ENCODE results near the gene LARP1.
A peak's percentile ranks its signal among the peaks of the same experiment; 100 is the strongest.

The LARP1 gene

DNA sequence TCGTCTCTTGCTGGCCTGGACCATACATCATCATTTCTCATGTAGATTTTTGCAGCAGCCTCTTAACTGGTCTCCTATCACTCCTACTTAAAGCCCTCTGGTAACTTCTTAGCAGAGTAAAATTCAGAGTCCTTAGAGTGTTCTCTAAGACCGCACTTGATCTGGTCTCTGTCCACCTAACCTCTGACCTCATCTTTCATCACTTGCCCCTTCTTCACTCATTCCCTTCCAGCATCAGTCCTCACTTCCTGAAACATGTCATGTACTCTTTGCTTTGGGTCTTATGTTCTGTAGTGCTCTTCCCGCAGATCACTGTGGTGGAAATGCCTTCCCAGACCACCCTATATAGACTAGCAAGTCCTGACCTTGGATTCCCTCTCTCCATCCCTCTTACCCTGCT lies 9.8 kb downstream of the LARP1 start:
- ATAC-seq = no peak
- Mint-ChIP-seq H3K9me3 (no peaks in the 10 kb centered on the region), H3K27me3 (no peaks in the 10 kb centered on the region), H3K4me1 (peaks cover 87% of the 10 kb centered on the region), H3K4me3 (no peak overlapping the region), H3K36me3 (ENCODE audit: low read depth) (peaks cover 31% of the 10 kb centered on the region), H3K27ac (peak overlapping the region; percentile 21)
- no peak for DNase-seq

DNA sequence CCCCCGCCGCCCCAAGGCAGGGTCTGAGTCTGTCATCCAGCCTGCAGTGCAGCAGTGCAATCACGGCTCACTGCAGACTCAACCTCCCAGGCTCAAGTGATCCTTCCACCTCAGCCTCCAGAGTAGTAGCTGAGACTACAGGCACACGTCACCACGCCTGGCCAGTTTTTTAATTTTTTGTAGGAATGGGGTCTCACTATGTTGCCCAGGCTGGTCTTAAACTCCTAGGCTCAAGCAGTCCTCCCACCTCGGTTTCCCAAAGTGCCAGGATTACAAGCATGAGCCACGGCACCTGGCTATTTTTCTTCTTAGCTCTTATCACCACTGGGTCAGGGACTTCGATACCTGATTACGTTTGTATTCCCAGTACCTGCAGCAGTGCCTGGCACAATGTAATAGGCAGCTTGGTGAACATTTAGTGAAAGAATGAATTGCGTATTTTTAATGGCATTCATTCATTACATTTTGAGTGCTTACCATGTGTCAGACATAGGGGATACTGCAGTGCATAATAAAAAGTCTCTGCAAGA lies 10.3 kb downstream of the LARP1 start:
- H3K4me1 Mint-ChIP-seq = peaks cover 87% of the 10 kb centered on the region
- no peak for DNase-seq
- H3K27me3 Mint-ChIP-seq = no peaks in the 10 kb centered on the region
- H3K27ac Mint-ChIP-seq = peak overlapping the region; percentile 21
- H3K36me3 Mint-ChIP-seq (ENCODE audit: low read depth) = peaks cover 30% of the 10 kb centered on the region
- no peak overlapping the region for H3K4me3 Mint-ChIP-seq
- no peak for ATAC-seq
- H3K9me3 Mint-ChIP-seq = no peaks in the 10 kb centered on the region

- Mint-ChIP-seq H3K36me3 (ENCODE audit: low read depth) (peaks cover 24% of the 10 kb centered on the region), H3K27me3 (no peaks in the 10 kb centered on the region), H3K4me1 (peaks cover 86% of the 10 kb centered on the region), H3K9me3 (no peaks in the 10 kb centered on the region), H3K27ac (peak overlapping the region; percentile 19), H3K4me3 (peak overlapping the region; percentile 9)
- DNase-seq (no peak), ATAC-seq (no peak)
Measured at GRCh38 chr5:154766558-154767281, 11.5 kb downstream of the LARP1 start.

- DNase-seq = no peak
- ATAC-seq = no peak
- H3K9me3 Mint-ChIP-seq = no peaks in the 10 kb centered on the region
- H3K27ac Mint-ChIP-seq = peak overlapping the region; percentile 10
- H3K36me3 Mint-ChIP-seq (ENCODE audit: low read depth) = peaks cover 20% of the 10 kb centered on the region
- H3K4me3 Mint-ChIP-seq = no peak overlapping the region
- H3K27me3 Mint-ChIP-seq = no peaks in the 10 kb centered on the region
- peaks cover 82% of the 10 kb centered on the region for H3K4me1 Mint-ChIP-seq
Measured at GRCh38 chr5:154767576-154767975, 12.4 kb downstream of the LARP1 start.

DNA sequence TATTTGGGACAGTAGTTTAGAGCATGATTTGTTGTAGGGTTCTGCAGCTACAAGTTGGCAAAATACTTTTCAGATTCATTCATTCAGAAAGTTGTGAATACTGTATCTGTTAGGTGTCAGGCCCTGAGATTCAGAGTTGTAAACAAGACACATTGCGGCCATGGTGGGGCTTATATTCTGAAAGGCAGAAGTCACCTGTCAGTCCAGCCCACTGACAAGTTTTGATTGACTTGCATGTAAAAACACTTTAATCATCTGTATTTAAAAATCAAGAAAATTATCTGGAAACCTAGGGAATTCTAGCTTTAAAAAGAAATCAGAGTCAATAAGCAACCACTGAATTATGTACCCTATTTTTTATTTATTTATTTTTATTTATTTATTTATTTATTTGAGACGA lies 13.0 kb downstream of the LARP1 start:
- DNase-seq (no peak), ATAC-seq (no peak)
- Mint-ChIP-seq H3K27ac (no peak overlapping the region), H3K9me3 (no peaks in the 10 kb centered on the region), H3K4me3 (no peak overlapping the region), H3K27me3 (no peaks in the 10 kb centered on the region), H3K4me1 (peaks cover 81% of the 10 kb centered on the region), H3K36me3 (ENCODE audit: low read depth) (peaks cover 20% of the 10 kb centered on the region)

DNA sequence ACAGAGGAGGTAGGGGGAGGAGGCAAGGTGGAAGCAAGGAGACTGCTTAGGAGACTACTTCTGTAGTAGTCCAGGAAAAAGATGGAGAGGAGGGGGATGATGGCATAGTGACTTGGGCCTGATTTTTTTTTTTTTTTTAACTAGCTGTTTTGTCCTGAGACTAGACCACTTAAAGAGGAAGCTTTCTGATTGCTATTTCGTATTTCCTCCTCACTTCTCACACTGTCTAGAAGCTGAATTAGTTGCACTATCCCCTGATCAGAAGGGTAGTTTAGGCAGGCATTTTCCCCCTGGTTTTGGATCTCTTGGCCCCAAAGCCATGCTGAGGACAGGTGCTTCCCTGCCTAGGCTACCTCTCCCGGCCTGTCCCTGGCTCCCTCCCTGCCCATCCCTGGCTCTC lies 14.9 kb downstream of the LARP1 start:
- no peaks in the 10 kb centered on the region for H3K9me3 Mint-ChIP-seq
- no peaks in the 10 kb centered on the region for H3K27me3 Mint-ChIP-seq
- peak overlapping the region; percentile 63 for H3K27ac Mint-ChIP-seq
- no peak overlapping the region for H3K4me3 Mint-ChIP-seq
- ATAC-seq (peak; percentile 13), DNase-seq (no peak)
- H3K36me3 Mint-ChIP-seq (ENCODE audit: low read depth) = peaks cover 17% of the 10 kb centered on the region
- peaks cover 81% of the 10 kb centered on the region for H3K4me1 Mint-ChIP-seq

DNA sequence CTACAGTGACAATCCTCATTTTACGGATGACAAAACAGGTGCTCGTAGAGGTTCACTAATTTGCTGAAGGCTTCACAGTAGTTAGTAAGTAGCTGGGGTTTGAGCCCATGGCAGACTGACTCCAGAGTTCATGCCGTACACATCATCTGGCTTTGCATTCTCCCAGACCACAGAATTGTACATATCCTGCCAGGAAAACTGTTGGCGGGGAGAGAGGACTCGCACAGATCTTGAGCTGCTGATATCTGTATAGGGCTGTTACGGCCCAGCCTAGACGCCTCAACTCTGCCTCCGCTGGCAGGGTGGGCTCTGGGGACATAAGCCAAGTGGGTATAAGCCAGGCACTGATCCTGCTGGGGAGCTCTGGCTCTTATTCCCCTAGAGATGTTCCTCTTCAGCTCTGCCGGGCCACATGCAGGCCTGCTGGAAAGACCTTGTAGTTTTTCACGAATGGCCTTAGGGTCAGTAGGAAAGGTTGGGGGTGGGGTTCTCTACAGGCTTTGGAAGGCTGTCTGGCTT lies 16.3 kb downstream of the LARP1 start:
- Mint-ChIP-seq H3K27ac (no peak overlapping the region), H3K27me3 (no peaks in the 10 kb centered on the region), H3K36me3 (ENCODE audit: low read depth) (peaks cover 13% of the 10 kb centered on the region), H3K9me3 (no peaks in the 10 kb centered on the region), H3K4me3 (no peak overlapping the region), H3K4me1 (peaks cover 71% of the 10 kb centered on the region)
- ATAC-seq (no peak), DNase-seq (no peak)

DNA sequence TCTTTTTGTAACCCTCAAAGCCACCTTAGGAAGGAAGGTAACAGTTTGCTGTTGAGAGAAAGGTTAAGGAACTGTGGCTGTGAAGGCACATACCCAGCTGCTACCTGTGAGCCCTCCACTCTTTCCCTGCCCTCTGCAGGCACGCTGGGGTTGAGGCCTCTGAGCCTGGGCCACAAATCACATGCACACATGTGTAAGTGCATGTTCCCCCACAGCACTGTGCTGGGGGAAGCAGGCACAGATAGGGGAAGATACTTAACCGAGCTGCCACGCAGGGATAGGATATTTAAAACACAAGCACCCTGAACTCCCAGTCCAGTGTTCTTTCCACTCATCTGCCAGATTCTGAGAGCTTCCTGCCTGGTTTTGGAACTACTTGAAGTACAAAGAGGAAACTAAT lies 18.1 kb downstream of the LARP1 start:
- no peak overlapping the region for H3K4me3 Mint-ChIP-seq
- DNase-seq = no peak
- H3K36me3 Mint-ChIP-seq (ENCODE audit: low read depth) = peaks cover 11% of the 10 kb centered on the region
- ATAC-seq = no peak
- H3K9me3 Mint-ChIP-seq = no peaks in the 10 kb centered on the region
- H3K27me3 Mint-ChIP-seq = no peaks in the 10 kb centered on the region
- H3K27ac Mint-ChIP-seq = no peak overlapping the region
- peaks cover 56% of the 10 kb centered on the region for H3K4me1 Mint-ChIP-seq

GRCh38 chr5:154776167-154776566 lies 21.0 kb downstream of the LARP1 start:
- H3K4me1 Mint-ChIP-seq = peaks cover 58% of the 10 kb centered on the region
- no peaks in the 10 kb centered on the region for H3K27me3 Mint-ChIP-seq
- DNase-seq (no peak), ATAC-seq (peak; percentile 24)
- no peaks in the 10 kb centered on the region for H3K9me3 Mint-ChIP-seq
- no peak overlapping the region for H3K4me3 Mint-ChIP-seq
- no peak overlapping the region for H3K27ac Mint-ChIP-seq
- peaks cover 9% of the 10 kb centered on the region for H3K36me3 Mint-ChIP-seq (ENCODE audit: low read depth)

DNA sequence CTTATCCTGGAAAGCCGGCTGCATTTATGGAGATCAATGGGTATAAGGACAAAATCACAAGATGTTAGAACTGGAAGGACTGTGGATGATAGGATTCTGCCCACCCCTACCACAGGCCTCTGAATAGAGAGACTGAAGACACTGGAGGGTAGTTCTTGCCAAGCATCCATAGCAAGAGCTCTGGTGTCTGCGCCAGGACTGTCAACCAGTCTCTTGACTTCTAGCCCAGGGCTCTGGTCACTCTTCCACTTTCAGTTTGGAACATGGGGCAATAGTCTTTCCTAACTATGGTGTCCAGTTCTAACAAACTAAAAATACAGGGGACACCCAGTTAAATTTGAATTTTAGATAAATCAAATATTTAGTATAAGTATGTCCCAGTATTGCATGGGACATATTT lies 23.4 kb downstream of the LARP1 start:
- peak overlapping the region; percentile 33 for H3K27ac Mint-ChIP-seq
- no peaks in the 10 kb centered on the region for H3K9me3 Mint-ChIP-seq
- ATAC-seq (no peak), DNase-seq (no peak)
- H3K4me1 Mint-ChIP-seq = peaks cover 65% of the 10 kb centered on the region
- no peaks in the 10 kb centered on the region for H3K27me3 Mint-ChIP-seq
- H3K36me3 Mint-ChIP-seq (ENCODE audit: low read depth) = peaks cover 16% of the 10 kb centered on the region
- H3K4me3 Mint-ChIP-seq = no peak overlapping the region

DNA sequence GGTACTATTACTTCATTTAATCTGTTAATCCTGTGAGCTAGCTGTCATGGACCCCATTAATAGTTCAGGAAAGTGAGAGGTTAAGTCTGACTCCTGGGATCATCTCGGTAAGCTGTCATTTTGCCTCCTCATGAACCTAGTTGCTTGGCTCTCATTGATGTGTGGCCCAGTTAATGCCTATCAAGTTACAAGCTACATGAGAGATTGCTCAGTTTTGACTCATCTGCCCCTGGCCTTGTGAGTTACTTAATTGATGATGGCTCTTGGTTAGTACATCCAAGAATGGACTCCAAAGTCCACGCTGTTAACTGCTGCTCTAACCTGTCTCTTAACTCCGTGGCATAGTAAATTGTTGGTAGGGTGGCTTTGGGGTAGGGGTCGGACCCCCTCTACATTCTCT lies 23.9 kb downstream of the LARP1 start:
- no peak overlapping the region for H3K4me3 Mint-ChIP-seq
- H3K27ac Mint-ChIP-seq = peak overlapping the region; percentile 33

GRCh38 chr5:154780128-154780527 lies 25.0 kb downstream of the LARP1 start:
- Mint-ChIP-seq H3K4me3 (no peak overlapping the region), H3K9me3 (no peaks in the 10 kb centered on the region), H3K36me3 (ENCODE audit: low read depth) (peaks cover 18% of the 10 kb centered on the region), H3K27me3 (no peaks in the 10 kb centered on the region), H3K4me1 (peaks cover 70% of the 10 kb centered on the region), H3K27ac (peak overlapping the region; percentile 36)
- ATAC-seq = no peak
- no peak for DNase-seq

More for the DNA sequence above, 23.9 kb downstream of the LARP1 start:
- Mint-ChIP-seq H3K9me3 (no peaks in the 10 kb centered on the region), H3K27me3 (no peaks in the 10 kb centered on the region), H3K36me3 (ENCODE audit: low read depth) (peaks cover 16% of the 10 kb centered on the region), H3K4me1 (peaks cover 67% of the 10 kb centered on the region)
- no peak for DNase-seq
- no peak for ATAC-seq

GRCh38 chr5:154782326-154782725 lies 27.1 kb downstream of the LARP1 start:
- ATAC-seq (no peak), DNase-seq (no peak)
- peak overlapping the region; percentile 31 for H3K27ac Mint-ChIP-seq
- no peaks in the 10 kb centered on the region for H3K9me3 Mint-ChIP-seq
- no peak overlapping the region for H3K4me3 Mint-ChIP-seq
- peaks cover 17% of the 10 kb centered on the region for H3K36me3 Mint-ChIP-seq (ENCODE audit: low read depth)
- no peaks in the 10 kb centered on the region for H3K27me3 Mint-ChIP-seq
- H3K4me1 Mint-ChIP-seq = peaks cover 86% of the 10 kb centered on the region

- H3K9me3 Mint-ChIP-seq = no peaks in the 10 kb centered on the region
- peak overlapping the region; percentile 6 for H3K27ac Mint-ChIP-seq
- no peaks in the 10 kb centered on the region for H3K27me3 Mint-ChIP-seq
- ATAC-seq (no peak), DNase-seq (no peak)
- H3K4me1 Mint-ChIP-seq = peaks cover 90% of the 10 kb centered on the region
- peaks cover 20% of the 10 kb centered on the region for H3K36me3 Mint-ChIP-seq (ENCODE audit: low read depth)
- H3K4me3 Mint-ChIP-seq = no peak overlapping the region
Measured at GRCh38 chr5:154782812-154783592, 27.8 kb downstream of the LARP1 start.

Data from activated naive CD8-positive, alpha-beta T cell treated with anti-CD3 and anti-CD28 coated beads, Interleukin-2, amount 50 U/mL, for 24 hours (primary cell).